ENCODE data around the gene PPP1R14B. TPM values are rescaled to one million over a fixed set of nuclear protein-coding genes. Genes with fewer than 3 reads are reported as not detected.

The PPP1R14B gene
- total and polyA plus RNA-seq, 2 experiments from 2014 or later: 115 to 239 TPM

- no peak for DNase-seq
- Histone ChIP-seq H3F3A (ENCODE audit: insufficient read depth) (peaks cover 6% of the 10 kb centered on the region; the same call in 1 of the 2 replicates), H3K4me1 (ENCODE audit: insufficient read depth) (peaks cover under 1% of the 10 kb centered on the region; the same call in 1 of the 2 replicates), H3K36me3 (ENCODE audit: low read depth) (no peaks in the 10 kb centered on the region), H3K79me2 (ENCODE audit: insufficient read depth) (peaks cover 25% of the 10 kb centered on the region), H3K9ac (no peak overlapping the region), H3K4me2 (ENCODE audit: unreplicated experiment) (no peak overlapping the region), H3K27me3 (replicated peaks; ENCODE audit: insufficient read depth) (no peaks in the 10 kb centered on the region), H4K20me1 (ENCODE audit: insufficient read depth) (no peaks in the 10 kb centered on the region), H3K4me3 (no peak overlapping the region), H3K9me2 (ENCODE audit: insufficient read depth) (no peaks in the 10 kb centered on the region), H2AFZ (no peak overlapping the region), H3K27ac (no peak overlapping the region), H3K9me3 (ENCODE audit: low read depth) (no peaks in the 10 kb centered on the region)
- TF ChIP-seq EZH2phosphoT487 (IDR thresholded peaks at IDR 0.05; ENCODE audit: insufficient read depth, low read depth) (no peak), EZH2 (IDR thresholded peaks at IDR 0.05; ENCODE audit: insufficient read depth, poor library complexity, severe bottlenecking) (no peak)
- in situ Hi-C loops (cut with MboI): no loop called here
- WGBS, 2 experiments (ENCODE audit: low coverage in 1 of 2, low lambda C conversion rate in 2 of 2, missing lambda C conversion rate in 2 of 2): 81 to 88% methylated on average over 15 of the region's 15 CpGs
Observed at GRCh38 chr11:64232182-64232966, 14.4 kb downstream of the PPP1R14B start.

- DNase-seq: no peak
- H3K9me2 ChIP-seq (ENCODE audit: insufficient read depth): no peaks in the 10 kb centered on the region
- no peaks in the 10 kb centered on the region for H3K9me3 ChIP-seq (ENCODE audit: low read depth)
- TF ChIP-seq EZH2phosphoT487 (IDR thresholded peaks at IDR 0.05; ENCODE audit: insufficient read depth, low read depth) (no peak), EZH2 (IDR thresholded peaks at IDR 0.05; ENCODE audit: insufficient read depth, poor library complexity, severe bottlenecking) (no peak)
- H3K27me3 ChIP-seq (replicated peaks; ENCODE audit: insufficient read depth): no peaks in the 10 kb centered on the region
- no peaks in the 10 kb centered on the region for H4K20me1 ChIP-seq (ENCODE audit: insufficient read depth)
- H3K36me3 ChIP-seq (ENCODE audit: low read depth): no peaks in the 10 kb centered on the region
- H3K79me2 ChIP-seq (ENCODE audit: insufficient read depth): peaks cover 33% of the 10 kb centered on the region
- 91 to 94% methylated on average over 6 to 7 of the region's 7 CpGs for WGBS, 2 experiments (ENCODE audit: low coverage in 1 of 2, low lambda C conversion rate in 2 of 2, missing lambda C conversion rate in 2 of 2)
- H3K27ac ChIP-seq: no peak overlapping the region
- peaks cover 6% of the 10 kb centered on the region; the same call in 1 of the 2 replicates for H3F3A ChIP-seq (ENCODE audit: insufficient read depth)
- peaks cover 6% of the 10 kb centered on the region; the same call in 1 of the 2 replicates for H3K4me1 ChIP-seq (ENCODE audit: insufficient read depth)
- no peak overlapping the region for H3K4me3 ChIP-seq
- no peak overlapping the region for H2AFZ ChIP-seq
- peak overlapping the region; percentile 82 for H3K4me2 ChIP-seq (ENCODE audit: unreplicated experiment)
- H3K9ac ChIP-seq: no peak overlapping the region
- in situ Hi-C loops (cut with MboI): no loop called here
Observed at GRCh38 chr11:64231546-64231945, 15.2 kb downstream of the PPP1R14B start.

- Histone ChIP-seq H3K27ac (peak overlapping the region; percentile 19; the same call in 1 of the 2 replicates), H3F3A (ENCODE audit: insufficient read depth) (peaks cover 6% of the 10 kb centered on the region; the same call in 1 of the 2 replicates), H2AFZ (peak overlapping the region; percentile 83), H3K9ac (peak overlapping the region; percentile 79), H3K4me1 (ENCODE audit: insufficient read depth) (peaks cover 6% of the 10 kb centered on the region; the same call in 1 of the 2 replicates), H3K9me2 (ENCODE audit: insufficient read depth) (no peaks in the 10 kb centered on the region), H3K4me2 (ENCODE audit: unreplicated experiment) (peak overlapping the region; percentile 82), H3K36me3 (ENCODE audit: low read depth) (no peaks in the 10 kb centered on the region), H3K4me3 (peak overlapping the region; percentile 90), H3K27me3 (replicated peaks; ENCODE audit: insufficient read depth) (no peaks in the 10 kb centered on the region), H4K20me1 (ENCODE audit: insufficient read depth) (no peaks in the 10 kb centered on the region), H3K9me3 (ENCODE audit: low read depth) (no peaks in the 10 kb centered on the region), H3K79me2 (ENCODE audit: insufficient read depth) (peaks cover 37% of the 10 kb centered on the region)
- no peak for DNase-seq
- 4 to 5% methylated on average over 8 of the region's 8 CpGs for WGBS, 2 experiments (ENCODE audit: low coverage in 1 of 2, low lambda C conversion rate in 2 of 2, missing lambda C conversion rate in 2 of 2)
- in situ Hi-C loops (cut with MboI): no loop called here
- no peak for TF ChIP-seq EZH2phosphoT487 (IDR thresholded peaks at IDR 0.05; ENCODE audit: insufficient read depth, low read depth)
- no peak for TF ChIP-seq EZH2 (IDR thresholded peaks at IDR 0.05; ENCODE audit: insufficient read depth, poor library complexity, severe bottlenecking)
Observed at GRCh38 chr11:64230985-64231365, 15.8 kb downstream of the PPP1R14B start.

- in situ Hi-C loops (cut with MboI): no loop called here
- peak within 1 kb of the TSS; percentile 90 for H3K4me3 ChIP-seq
- H3K79me2 ChIP-seq (ENCODE audit: insufficient read depth): peaks cover 38% of the 10 kb centered on the region
- H2AFZ ChIP-seq: peak within 1 kb of the TSS; percentile 83
- 3% methylated on average over 38 to 53 of the region's 62 CpGs for WGBS, 2 experiments (ENCODE audit: low coverage in 1 of 2, low lambda C conversion rate in 2 of 2, missing lambda C conversion rate in 2 of 2)
- peak within 1 kb of the TSS; percentile 79 for H3K9ac ChIP-seq
- peak; percentile 91 for DNase-seq
- TF ChIP-seq EZH2 (IDR thresholded peaks at IDR 0.05; ENCODE audit: insufficient read depth, poor library complexity, severe bottlenecking) (no peak), EZH2phosphoT487 (IDR thresholded peaks at IDR 0.05; ENCODE audit: insufficient read depth, low read depth) (no peak)
- peaks cover 6% of the 10 kb centered on the region; the same call in 1 of the 2 replicates for H3K4me1 ChIP-seq (ENCODE audit: insufficient read depth)
- H4K20me1 ChIP-seq (ENCODE audit: insufficient read depth): no peaks in the 10 kb centered on the region
- peak within 1 kb of the TSS; percentile 82 for H3K4me2 ChIP-seq (ENCODE audit: unreplicated experiment)
- H3K27me3 ChIP-seq (replicated peaks; ENCODE audit: insufficient read depth): no peaks in the 10 kb centered on the region
- no peaks in the 10 kb centered on the region for H3K9me2 ChIP-seq (ENCODE audit: insufficient read depth)
- peak within 1 kb of the TSS; percentile 19 for H3K27ac ChIP-seq
- peaks cover 6% of the 10 kb centered on the region; the same call in 1 of the 2 replicates for H3F3A ChIP-seq (ENCODE audit: insufficient read depth)
- no peaks in the 10 kb centered on the region for H3K36me3 ChIP-seq (ENCODE audit: low read depth)
- H3K9me3 ChIP-seq (ENCODE audit: low read depth): no peaks in the 10 kb centered on the region
Observed at GRCh38 chr11:64230171-64230984, 16.4 kb downstream of the PPP1R14B start, which contains the start of gene DNAJC4. DNAJC4 (plus strand) TSS chr11:64230548; CDS start chr11:64230855, 307 bp downstream.

Measured in GM23248 (cell line).